ENCODE results near the gene TTC39B. TPM values are rescaled to one million over a fixed set of nuclear protein-coding genes. Genes with fewer than 3 reads are reported as not detected.

The TTC39B gene
- total RNA-seq, 6 donors from 2014 or later, result 16.7 to 35.7 (median 29.9) TPM

GRCh38 chr9:15246708-15247107 lies 60.3 kb downstream of the TTC39B start:
- TF ChIP-seq POLR2A (IDR thresholded peaks at IDR 0.05) (no peak), POLR2AphosphoS5 (IDR thresholded peaks at IDR 0.05) (no peak), CTCF (IDR thresholded peaks at IDR 0.05) (no peak), EP300 (IDR thresholded peaks at IDR 0.05) (no peak)
- DNase-seq, result no peak
- H3K27me3 ChIP-seq, result no peaks in the 10 kb centered on the region
- no peak for ATAC-seq (ENCODE audit: low FRiP score in 2 of 2)
- no peak overlapping the region for H3K27ac ChIP-seq
- no peak overlapping the region for H3K4me3 ChIP-seq
- peaks cover 8 to 16% (median 13%) of the 10 kb centered on the region in 4 donors for H3K4me1 ChIP-seq
- H3K9me3 ChIP-seq, result no peaks in the 10 kb centered on the region
- H3K36me3 ChIP-seq, result no peaks in the 10 kb centered on the region

GRCh38 chr9:15246243-15246642 lies 60.8 kb downstream of the TTC39B start:
- Histone ChIP-seq H3K9me3 (no peaks in the 10 kb centered on the region), H3K4me3 (no peak overlapping the region), H3K36me3 (no peaks in the 10 kb centered on the region), H3K27me3 (no peaks in the 10 kb centered on the region), H3K4me1 (peaks cover 8 to 16% (median 13%) of the 10 kb centered on the region in 4 donors), H3K27ac (no peak overlapping the region)
- no peak for TF ChIP-seq POLR2A (IDR thresholded peaks at IDR 0.05)
- no peak for TF ChIP-seq CTCF (IDR thresholded peaks at IDR 0.05)
- no peak for TF ChIP-seq EP300 (IDR thresholded peaks at IDR 0.05)
- no peak for TF ChIP-seq POLR2AphosphoS5 (IDR thresholded peaks at IDR 0.05)
- 44 to 67% methylated on average over 1 of the region's 1 CpG for WGBS, 2 donors
- DNase-seq (no peak), ATAC-seq (ENCODE audit: low FRiP score in 2 of 2) (no peak)

- no peaks in the 10 kb centered on the region for H3K36me3 ChIP-seq
- H3K4me3 ChIP-seq, result no peak overlapping the region
- peak overlapping the region; percentile 36 to 68 (median 62) for H3K27ac ChIP-seq
- H3K27me3 ChIP-seq, result no peaks in the 10 kb centered on the region
- DNase-seq (no peak), ATAC-seq (ENCODE audit: low FRiP score in 2 of 2) (peak in 1 of 2 donors; percentile 21)
- H3K9me3 ChIP-seq, result no peaks in the 10 kb centered on the region
- no peak for TF ChIP-seq POLR2A (IDR thresholded peaks at IDR 0.05)
- TF ChIP-seq EP300 (IDR thresholded peaks at IDR 0.05), result no peak
- no peak for TF ChIP-seq POLR2AphosphoS5 (IDR thresholded peaks at IDR 0.05)
- TF ChIP-seq CTCF (IDR thresholded peaks at IDR 0.05), result no peak
- peaks cover 5 to 12% (median 10%) of the 10 kb centered on the region in 4 donors for H3K4me1 ChIP-seq
- WGBS, 2 donors, result 59 to 68% methylated on average over 4 of the region's 4 CpGs
These were observed 63.0 kb downstream of the TTC39B start for GRCh38 chr9:15244001-15244441.

- ATAC-seq (ENCODE audit: low FRiP score in 2 of 2), result peak in 1 of 2 donors; percentile 39
These were observed 63.9 kb downstream of the TTC39B start for GRCh38 chr9:15243081-15243480.

More at GRCh38 chr9:15243081-15243480, 63.9 kb downstream of the TTC39B start:
- DNase-seq, result no peak
- Histone ChIP-seq H3K36me3 (no peaks in the 10 kb centered on the region), H3K27me3 (no peaks in the 10 kb centered on the region), H3K9me3 (no peaks in the 10 kb centered on the region), H3K4me1 (peaks cover 5 to 12% (median 9%) of the 10 kb centered on the region in 4 donors), H3K4me3 (no peak overlapping the region), H3K27ac (peak overlapping the region in 3 of 4 donors; percentile 46 to 68 (median 67))
- no peak for TF ChIP-seq POLR2AphosphoS5 (IDR thresholded peaks at IDR 0.05)
- TF ChIP-seq EP300 (IDR thresholded peaks at IDR 0.05), result no peak
- TF ChIP-seq CTCF (IDR thresholded peaks at IDR 0.05), result no peak
- no peak for TF ChIP-seq POLR2A (IDR thresholded peaks at IDR 0.05)
- 73 to 100% methylated on average over 1 of the region's 1 CpG for WGBS, 2 donors
